Upper lobe of left lung (tissue), 6 donors: ENCODE measurements around the gene CTNNBL1. TPM values are rescaled to one million over a fixed set of nuclear protein-coding genes. Genes with fewer than 3 reads are reported as not detected.

Source experiments
- ATAC-seq, 2 donors: fragments of 200-7000 bp; cut with Tn5 transposase; one replicate each; pipeline ENCODE4 v1.9.1; 2022; ENCODE audit warnings: mild to moderate bottlenecking in 2 of 2, moderate library complexity in 2 of 2; ENCODE audit not compliant: low FRiP score in 2 of 2
- DNase-seq, 2 donors: peaks; one replicate each; pipeline ENCODE4 v3.0.0-alpha.2; 2019 to 2020
- H3K27ac ChIP-seq, 4 donors: fragments of 200-600 bp; sonication (generic); one replicate each; pipeline ENCODE4 v1.5.1; 2016 to 2019
- H3K27me3 ChIP-seq, 4 donors: fragments of 200-600 bp; sonication (generic); one replicate each; pipeline ENCODE4 v1.5.1; 2017 to 2019
- H3K36me3 ChIP-seq, 4 donors: fragments of 200-600 bp; sonication (generic); one replicate each; pipeline ENCODE4 v1.5.1; 2016 to 2019
- H3K4me1 ChIP-seq, 4 donors: fragments of 200-600 bp; sonication (generic); one replicate each; pipeline ENCODE4 v1.5.1; 2018 to 2019
- H3K4me3 ChIP-seq, 4 donors: fragments of 200-600 bp; sonication (generic); one replicate each; pipeline ENCODE4 v1.5.1; 2017 to 2019; ENCODE audit warnings: mild to moderate bottlenecking in 2 of 4, moderate library complexity in 1 of 4
- H3K9me3 ChIP-seq, 4 donors: fragments of 200-600 bp; sonication (generic); one replicate each; pipeline ENCODE4 v1.5.1; 2018 to 2019
- CTCF ChIP-seq, 6 experiments: fragments of 450-650 bp in 4 of 6; fragments of 200-600 bp in 2 of 6; sonication (generic) in 2 of 6; IDR thresholded peaks; one replicate each; pipeline ENCODE4 v1.5.1; 2016 to 2019; ENCODE audit warnings: antibody characterized with exemption in 6 of 6
- EP300 ChIP-seq, 4 donors: sonication (generic); formaldehyde crosslinking; IDR thresholded peaks; one replicate each; pipeline ENCODE4 v1.5.1; 2017; ENCODE audit warnings: antibody characterized with exemption in 4 of 4, control low read depth in 2 of 4
- POLR2A ChIP-seq, 4 donors: fragments of 450-650 bp; IDR thresholded peaks; one replicate each; pipeline ENCODE4 v1.5.1; 2016 to 2017; ENCODE audit warnings: antibody characterized with exemption in 4 of 4, mild to moderate bottlenecking in 2 of 4
- POLR2AphosphoS5 ChIP-seq, 2 donors: sonication (generic); formaldehyde crosslinking; IDR thresholded peaks; one replicate each; pipeline ENCODE4 v1.5.1; 2017; ENCODE audit warnings: antibody characterized with exemption in 2 of 2
- WGBS, 2 donors: methylation state at CpG; one replicate each; pipeline ENCODE4 v1.1.5; 2017 to 2018; 5-methylcytosine and 5-hydroxymethylcytosine counted together
- total RNA-seq, 6 donors: library from RNA; depleted of rRNA in 4 of 6; stranded (reverse); fragments of >200 nt in 4 of 6; gene quantifications; one replicate each; pipeline versions ENCODE4 v1.1.0 to v1.2.1, GENCODE V29; 2016 to 2021
- donor health status: DM: no; HTN: no; CAD: no; lungs with moderate emphysema.
- donor health status: DM: no; HTN: yes; CAD: no; lungs with severe emphysema.

Gene CTNNBL1
- total RNA-seq, 6 donors from 2014 or later = 25.1 to 61.0 (median 29.1) TPM

GRCh38 chr20:37686762-37687477 lies 6.9 kb upstream of the CTNNBL1 start:
- no peaks in the 10 kb centered on the region for H3K9me3 ChIP-seq
- H3K36me3 ChIP-seq = no peaks in the 10 kb centered on the region
- TF ChIP-seq POLR2AphosphoS5 (IDR thresholded peaks at IDR 0.05) (peak in 1 of 2 donors; percentile 26), POLR2A (IDR thresholded peaks at IDR 0.05) (no peak), CTCF (IDR thresholded peaks at IDR 0.05) (no peak), EP300 (IDR thresholded peaks at IDR 0.05) (no peak)
- whole genome bisulfite sequencing, 2 donors = 82 to 88% methylated on average over 2 of the region's 2 CpGs
- H3K27ac ChIP-seq = no peak overlapping the region
- H3K4me3 ChIP-seq = no peak overlapping the region
- DNase-seq (no peak), ATAC-seq (no peak)
- no peaks in the 10 kb centered on the region for H3K4me1 ChIP-seq
- no peaks in the 10 kb centered on the region for H3K27me3 ChIP-seq

- Histone ChIP-seq H3K27ac (no peak overlapping the region), H3K27me3 (no peaks in the 10 kb centered on the region), H3K4me3 (no peak overlapping the region), H3K36me3 (no peaks in the 10 kb centered on the region), H3K4me1 (no peaks in the 10 kb centered on the region), H3K9me3 (no peaks in the 10 kb centered on the region)
- TF ChIP-seq EP300 (IDR thresholded peaks at IDR 0.05) (no peak), POLR2AphosphoS5 (IDR thresholded peaks at IDR 0.05) (no peak), CTCF (IDR thresholded peaks at IDR 0.05) (no peak), POLR2A (IDR thresholded peaks at IDR 0.05) (no peak)
- no peak for DNase-seq
- WGBS, 2 donors = 70 to 80% methylated on average over 3 of the region's 3 CpGs
- no peak for ATAC-seq
Observed at GRCh38 chr20:37687478-37687805, 6.4 kb upstream of the CTNNBL1 start.

GRCh38 chr20:37688093-37688492 lies 5.7 kb upstream of the CTNNBL1 start:
- TF ChIP-seq POLR2A (IDR thresholded peaks at IDR 0.05) (no peak), POLR2AphosphoS5 (IDR thresholded peaks at IDR 0.05) (no peak), CTCF (IDR thresholded peaks at IDR 0.05) (no peak), EP300 (IDR thresholded peaks at IDR 0.05) (no peak)
- DNase-seq (no peak), ATAC-seq (no peak)
- WGBS, 2 donors = 70 to 73% methylated on average over 4 of the region's 4 CpGs
- no peaks in the 10 kb centered on the region for H3K9me3 ChIP-seq
- H3K4me1 ChIP-seq = no peaks in the 10 kb centered on the region
- no peaks in the 10 kb centered on the region for H3K36me3 ChIP-seq
- H3K27me3 ChIP-seq = no peaks in the 10 kb centered on the region
- no peak overlapping the region for H3K27ac ChIP-seq
- H3K4me3 ChIP-seq = no peak overlapping the region

GRCh38 chr20:37690626-37691369 lies 3.0 kb upstream of the CTNNBL1 start:
- no peak overlapping the region for H3K27ac ChIP-seq
- H3K27me3 ChIP-seq = no peaks in the 10 kb centered on the region
- no peaks in the 10 kb centered on the region for H3K36me3 ChIP-seq
- H3K4me1 ChIP-seq = peaks cover 12 to 16% (median 14%) of the 10 kb centered on the region in 4 donors
- H3K4me3 ChIP-seq = no peak overlapping the region
- WGBS, 2 donors = 78 to 81% methylated on average over 5 of the region's 5 CpGs
- TF ChIP-seq CTCF (IDR thresholded peaks at IDR 0.05) (no peak), POLR2AphosphoS5 (IDR thresholded peaks at IDR 0.05) (no peak)
- ATAC-seq (no peak), DNase-seq (no peak)
- H3K9me3 ChIP-seq = no peaks in the 10 kb centered on the region
